NCI-H446 treated with DMSO at 0.1 percent for 48 hours (cell line): ENCODE data around the gene ICAM3.

Experiments used
- DNase-seq: peaks from one replicate; lab custom pipeline; 2025; lab: John Stamatoyannopoulos, UW

Gene ICAM3

GRCh38 chr19:10318807-10319682, 20.4 kb downstream of the ICAM3 start:
- no peak for DNase-seq

- DNase-seq = no peak
Observed at GRCh38 chr19:10317857-10318462, 21.5 kb downstream of the ICAM3 start.

DNA sequence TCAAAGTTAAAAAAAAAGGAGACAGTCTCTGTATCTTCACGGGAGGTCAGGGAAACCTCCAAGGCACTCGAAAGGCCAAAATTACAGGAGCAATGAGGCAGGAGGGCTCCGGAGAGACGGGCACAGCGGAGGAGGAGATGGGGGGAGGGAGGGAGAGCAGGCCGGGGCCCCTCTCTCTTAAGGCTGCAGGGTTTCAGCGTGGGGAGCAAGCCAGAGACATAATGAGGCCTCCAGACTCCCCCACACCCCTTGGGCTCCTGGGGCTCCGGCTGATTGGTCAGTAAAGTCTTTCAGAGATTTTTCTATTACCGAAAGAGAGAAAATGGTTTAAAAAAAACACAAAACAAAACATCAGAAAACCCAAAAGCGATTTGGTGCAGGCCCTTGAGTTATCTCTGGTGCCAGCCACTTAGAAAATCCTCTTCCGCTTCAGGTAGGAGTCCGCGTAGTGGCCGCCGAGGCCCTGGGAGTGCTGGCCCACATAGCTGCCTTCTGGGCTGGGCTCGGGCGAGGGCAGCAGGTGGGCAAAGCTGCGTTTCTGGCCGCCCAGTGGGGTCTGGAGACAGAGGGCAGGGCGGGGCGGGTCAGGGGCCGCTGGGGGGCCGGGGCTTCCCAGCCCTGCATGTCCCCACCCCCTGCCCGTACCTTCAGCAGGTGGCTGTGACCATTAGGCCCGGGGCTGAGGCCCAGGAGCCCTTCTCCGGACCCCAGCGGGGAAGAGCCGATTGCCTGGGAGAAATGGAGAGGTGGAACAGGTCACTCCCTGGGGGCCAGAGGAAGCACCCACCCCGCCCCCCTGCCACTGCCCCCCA, 22.2 kb downstream of the ICAM3 start:
- no peak for DNase-seq

- no peak for DNase-seq
Observed at GRCh38 chr19:10316229-10317044, 23.0 kb downstream of the ICAM3 start.

DNA sequence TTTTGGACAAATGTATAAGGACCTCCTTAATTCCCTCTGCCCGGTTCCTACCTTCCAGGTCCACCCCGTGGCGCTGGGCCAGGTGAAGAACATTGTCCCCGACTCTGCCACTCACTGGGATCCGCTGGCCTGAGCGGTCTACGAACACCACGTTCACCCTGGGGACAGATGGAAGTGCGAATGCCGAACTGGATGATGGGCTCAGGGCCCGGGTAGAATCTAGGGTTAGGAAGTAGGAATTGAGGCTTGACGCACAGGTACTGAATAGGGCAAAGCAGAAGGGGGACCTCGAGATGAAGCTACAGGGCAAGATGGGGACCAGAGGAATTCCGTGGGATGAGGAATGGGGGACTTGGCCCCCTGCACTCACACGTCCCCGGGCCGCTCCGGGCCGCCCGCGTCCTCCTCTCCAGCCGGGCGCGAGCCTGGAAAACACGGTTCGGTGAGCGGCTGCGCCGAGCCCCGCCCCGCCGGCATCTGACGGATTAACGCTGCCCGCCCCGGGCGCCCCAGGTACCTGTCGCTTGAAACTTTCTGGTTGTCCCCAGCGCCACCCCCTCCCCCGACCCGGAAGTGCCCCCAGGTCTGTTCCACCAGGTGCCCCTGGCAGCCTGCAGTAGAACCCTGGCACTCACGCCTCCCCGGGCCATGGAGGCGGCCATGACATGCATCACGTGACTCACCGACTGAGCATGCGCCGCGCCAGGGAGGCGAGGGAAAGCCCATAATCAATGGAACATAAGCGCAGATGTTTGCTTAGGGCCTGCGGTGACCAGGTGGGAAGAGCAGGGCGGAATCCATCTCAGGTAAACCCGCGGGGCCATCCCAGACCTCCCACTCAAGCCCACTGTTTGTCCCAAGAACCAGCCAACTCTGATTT, 23.8 kb downstream of the ICAM3 start, which contains the start of gene FDX2:
Gene FDX2 (minus strand): TSS at position 681 of the 880 bp plus-strand sequence. CDS start 19 bp downstream, at position 662.
- peak; percentile 54 for DNase-seq

- DNase-seq = no peak
Observed at GRCh38 chr19:10309423-10309822, 30.0 kb downstream of the ICAM3 start, which contains the start of gene ZGLP1. Gene ZGLP1, minus strand, starts transcription at chr19:10309815.

DNA sequence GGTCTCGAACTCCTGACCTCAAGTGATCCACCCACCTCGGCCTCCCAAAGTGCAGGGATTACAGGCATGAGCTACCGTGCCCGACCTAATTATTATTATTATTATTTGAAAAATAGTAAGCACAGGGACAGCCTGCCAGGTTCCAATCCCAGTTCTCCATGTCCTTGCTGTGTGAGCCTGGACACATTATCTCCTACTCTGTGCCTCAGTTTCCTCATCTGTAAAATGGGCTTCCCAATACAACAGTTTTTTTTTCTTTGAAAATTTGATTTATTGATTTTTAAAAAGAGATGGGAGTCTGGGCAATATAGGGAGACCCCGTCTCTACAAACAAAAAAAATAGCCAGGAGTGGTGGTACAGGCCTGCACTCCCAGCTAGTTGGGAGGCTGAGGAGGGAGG, 33.1 kb downstream of the ICAM3 start:
- DNase-seq = no peak

DNA sequence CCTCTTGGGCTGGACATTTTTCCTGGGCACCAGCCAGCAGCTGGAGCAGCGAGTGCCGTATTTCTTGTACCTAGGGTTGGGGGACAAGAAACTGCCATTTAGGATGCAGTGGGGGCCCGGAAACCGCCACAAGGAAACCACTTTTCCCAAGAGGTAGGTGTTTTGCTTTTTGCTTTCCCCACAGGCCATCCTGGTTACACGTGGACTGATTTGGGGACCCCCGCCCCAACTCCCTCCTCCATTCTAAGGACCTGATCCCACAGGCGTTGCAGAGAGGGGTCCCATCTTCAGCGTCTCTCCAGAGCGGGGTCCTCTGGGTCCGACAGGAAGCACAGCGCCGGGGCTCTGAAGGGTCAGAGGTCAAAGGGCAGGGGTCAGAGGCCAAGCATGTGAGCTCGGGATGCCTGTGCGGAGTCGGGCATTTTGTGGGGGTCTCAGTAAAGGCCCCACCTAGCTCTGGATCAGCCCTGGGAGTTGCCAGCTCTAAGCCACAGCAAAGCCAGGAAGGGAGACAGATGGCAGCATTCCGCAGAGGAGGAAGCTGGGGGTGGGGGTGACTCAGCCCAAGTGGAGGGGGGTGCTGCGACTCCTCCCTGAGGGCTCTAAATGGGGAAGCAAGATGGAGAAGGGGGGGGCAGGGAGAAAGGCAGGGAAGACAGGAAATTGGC, 34.2 kb downstream of the ICAM3 start:
- no peak for DNase-seq

DNA sequence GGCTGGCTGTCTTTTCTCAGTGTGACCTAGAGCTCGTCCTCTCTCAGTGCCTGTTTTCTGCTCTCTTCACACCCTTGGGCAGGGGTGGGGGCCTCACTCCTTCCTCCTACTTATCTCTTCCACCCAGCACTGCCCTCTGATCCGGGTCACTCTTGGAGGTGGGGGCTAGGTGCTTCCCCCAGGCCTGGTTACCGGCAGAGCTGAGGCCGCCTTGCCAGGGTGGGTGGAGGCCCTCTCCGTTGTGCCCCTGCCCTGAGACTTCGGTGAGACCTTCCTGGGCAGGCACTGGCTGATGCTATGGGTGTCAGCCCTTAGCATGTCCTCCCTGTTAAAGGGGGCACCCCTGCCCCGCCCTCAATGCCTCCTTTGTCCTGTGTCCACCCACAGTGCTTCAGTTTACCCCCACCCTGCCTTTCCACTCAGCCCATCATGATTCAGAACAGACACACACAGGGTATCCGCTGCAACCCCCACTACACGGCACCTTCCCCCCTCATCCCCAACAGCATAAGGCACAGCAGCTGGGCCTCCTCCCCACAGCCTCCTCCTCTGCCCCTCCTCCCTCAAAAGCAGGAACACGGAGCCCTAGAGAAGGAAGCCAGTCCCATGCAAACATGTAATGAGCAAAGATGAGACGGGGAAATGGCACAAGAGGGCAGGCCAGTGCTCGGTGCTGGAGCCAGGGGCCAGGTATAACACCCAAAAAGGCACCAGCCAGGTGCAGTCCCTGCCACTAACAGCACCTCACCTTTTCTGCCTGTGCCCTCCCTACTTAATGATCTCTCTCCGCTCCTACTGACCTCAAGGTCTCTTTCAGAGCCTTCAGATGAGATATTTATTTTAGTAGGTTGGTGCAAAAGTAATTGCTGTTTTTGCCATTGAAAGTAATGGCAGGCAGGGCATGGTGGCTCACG, 39.6 kb downstream of the ICAM3 start:
- no peak for DNase-seq

GRCh38 chr19:10295847-10296591, 43.4 kb downstream of the ICAM3 start:
- no peak for DNase-seq

DNA sequence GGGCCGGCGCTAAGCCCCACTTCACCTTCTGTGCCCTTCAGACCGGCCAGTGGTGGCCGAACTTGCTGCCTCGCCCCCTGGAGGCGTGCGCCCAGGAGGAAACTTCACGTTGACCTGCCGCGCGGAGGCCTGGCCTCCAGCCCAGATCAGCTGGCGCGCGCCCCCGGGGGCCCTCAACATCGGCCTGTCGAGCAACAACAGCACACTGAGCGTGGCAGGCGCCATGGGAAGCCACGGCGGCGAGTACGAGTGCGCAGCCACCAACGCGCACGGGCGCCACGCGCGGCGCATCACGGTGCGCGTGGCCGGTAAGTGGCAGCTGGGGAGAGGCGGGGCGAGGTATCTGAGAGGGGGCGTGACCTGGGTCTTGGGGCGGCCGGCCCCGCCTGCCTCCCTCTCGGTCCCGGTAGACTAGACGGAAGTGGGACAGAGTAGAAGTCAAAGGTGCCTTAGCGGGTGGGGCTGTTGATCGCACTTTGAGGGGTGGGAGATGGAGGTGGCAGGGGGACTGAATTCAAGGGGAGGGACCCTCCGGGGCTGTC, 44.0 kb downstream of the ICAM3 start:
- no peak for DNase-seq

GRCh38 chr19:10294368-10294697, 45.1 kb downstream of the ICAM3 start:
- no peak for DNase-seq

DNA sequence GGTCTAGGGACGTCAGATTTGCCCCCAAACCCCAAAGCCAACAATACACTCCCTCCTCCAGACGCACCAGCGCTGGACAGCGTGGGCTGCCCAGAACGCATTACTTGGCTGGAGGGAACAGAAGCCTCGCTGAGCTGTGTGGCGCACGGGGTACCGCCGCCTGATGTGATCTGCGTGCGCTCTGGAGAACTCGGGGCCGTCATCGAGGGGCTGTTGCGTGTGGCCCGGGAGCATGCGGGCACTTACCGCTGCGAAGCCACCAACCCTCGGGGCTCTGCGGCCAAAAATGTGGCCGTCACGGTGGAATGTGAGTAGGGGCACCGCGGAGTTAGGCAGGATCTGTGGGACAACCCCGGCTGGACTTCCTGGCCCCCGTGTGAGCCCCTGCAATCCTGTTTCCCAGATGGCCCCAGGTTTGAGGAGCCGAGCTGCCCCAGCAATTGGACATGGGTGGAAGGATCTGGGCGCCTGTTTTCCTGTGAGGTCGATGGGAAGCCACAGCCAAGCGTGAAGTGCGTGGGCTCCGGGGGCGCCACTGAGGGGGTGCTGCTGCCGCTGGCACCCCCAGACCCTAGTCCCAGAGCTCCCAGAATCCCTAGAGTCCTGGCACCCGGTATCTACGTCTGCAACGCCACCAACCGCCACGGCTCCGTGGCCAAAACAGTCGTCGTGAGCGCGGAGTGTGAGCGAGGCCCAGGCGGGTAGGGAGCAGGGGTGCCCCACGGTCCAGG, 45.6 kb downstream of the ICAM3 start:
- no peak for DNase-seq

GRCh38 chr19:10292789-10293636, 46.4 kb downstream of the ICAM3 start:
- no peak for DNase-seq

DNA sequence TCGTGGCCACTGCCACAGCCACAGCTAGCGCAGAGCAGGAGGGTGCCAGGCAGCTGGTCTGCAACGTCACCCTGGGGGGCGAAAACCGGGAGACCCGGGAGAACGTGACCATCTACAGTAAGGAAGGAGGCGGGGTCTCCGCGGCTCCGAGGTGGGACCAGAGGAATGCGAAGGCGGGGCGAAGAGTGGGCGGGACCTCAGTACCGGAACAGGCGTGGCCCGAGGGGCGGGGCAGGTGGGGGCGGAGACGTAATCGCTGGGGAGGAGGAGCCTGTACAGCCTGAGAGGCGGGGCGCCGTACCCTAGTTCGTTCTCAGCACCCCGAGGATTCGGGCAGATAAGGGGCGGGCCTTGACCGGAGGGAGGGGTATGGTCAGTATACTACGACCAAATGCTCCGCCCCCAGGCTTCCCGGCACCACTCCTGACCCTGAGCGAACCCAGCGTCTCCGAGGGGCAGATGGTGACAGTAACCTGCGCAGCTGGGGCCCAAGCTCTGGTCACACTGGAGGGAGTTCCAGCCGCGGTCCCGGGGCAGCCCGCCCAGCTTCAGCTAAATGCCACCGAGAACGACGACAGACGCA, 47.1 kb downstream of the ICAM3 start:
- DNase-seq = no peak
